Right lobe of liver (tissue), 6 donors: ENCODE measurements around the gene LRRC10B. TPM values are rescaled to one million over a fixed set of nuclear protein-coding genes. Genes with fewer than 3 reads are reported as not detected.

Experiments used
- ATAC-seq, 4 donors: fragments of 200-7000 bp; cut with Tn5 transposase; one replicate each; pipeline ENCODE4 v1.9.1; 2020; ENCODE audit warnings: mild to moderate bottlenecking in 4 of 4, moderate library complexity in 4 of 4
- DNase-seq, 3 donors: peaks; one replicate each; pipeline ENCODE4 v3.0.0-alpha.2; 2020
- H3K27ac ChIP-seq, 3 donors: fragments of 200-600 bp; one replicate each; pipeline ENCODE4 v1.8.0; 2022
- H3K27me3 ChIP-seq, 2 donors: fragments of 200-600 bp; one replicate each; pipeline ENCODE4 v1.8.0; 2022
- H3K36me3 ChIP-seq, 4 donors: fragments of 200-600 bp; sonication (generic) in 1 of 4; one replicate each; pipeline versions ENCODE4 v1.5.1 to v1.8.0; 2017 to 2022; ENCODE audit warnings: control low read depth in 1 of 4
- H3K4me1 ChIP-seq, 4 donors: fragments of 200-600 bp; sonication (generic) in 1 of 4; one replicate each; pipeline versions ENCODE4 v1.5.1 to v1.8.0; 2017 to 2022; ENCODE audit warnings: control low read depth in 1 of 4
- H3K4me3 ChIP-seq, 3 donors: fragments of 200-600 bp; one replicate each; pipeline ENCODE4 v1.8.0; 2022
- H3K9me3 ChIP-seq, 4 donors: fragments of 200-600 bp; sonication (generic) in 1 of 4; one replicate each; pipeline versions ENCODE4 v1.5.1 to v1.8.0; 2017 to 2022; ENCODE audit warnings: control low read depth in 1 of 4
- CTCF ChIP-seq, 4 donors: fragments of 200-600 bp in 3 of 4; fragments of 450-650 bp in 1 of 4; IDR thresholded peaks; one replicate each; pipeline versions ENCODE4 v1.5.1 to v1.8.0; 2016 to 2022; ENCODE audit warnings: antibody characterized with exemption in 4 of 4, mild to moderate bottlenecking in 2 of 4
- POLR2A ChIP-seq: fragments of 450-650 bp; IDR thresholded peaks from one replicate; pipeline ENCODE4 v1.6.1; 2017; ENCODE audit warnings: antibody characterized with exemption, mild to moderate bottlenecking
- WGBS: methylation state at CpG from one replicate; pipeline ENCODE4 v1.1.6; 2018; ENCODE audit warnings: low coverage, low lambda C conversion rate; ENCODE audit not compliant: insufficient coverage; ENCODE audit errors: missing lambda C conversion rate; 5-methylcytosine and 5-hydroxymethylcytosine counted together
- intact Hi-C, 2 donors: fragments of 100-400 bp; cut with DNase I; formaldehyde crosslinking; loops; one replicate each; pipeline versions ENCODE4 v1.11.2 to v1.14.1; 2022
- total RNA-seq, 6 experiments: library from RNA; depleted of rRNA in 2 of 6; stranded (reverse); fragments of >200 nt in 2 of 6; fragmentation: NEBNext Ultra II Directional in 3 of 6; extraction: Animal tissue kit (Norgen Biotek cat#: 25700) in 3 of 6; gene quantifications; one replicate each; pipeline versions ENCODE4 v1.1.0 to v1.2.4, GENCODE V29; 2016 to 2023
- donor health status: DM: no; HTN: yes; CAD: no.
- donor health status: DM: no; HTN: no; CAD: no.
- donor health status: DM: no; HTN: no; CAD: no.
- donor health status: DM: no; HTN: yes; CAD: no.
- donor health status: DM: no; HTN: yes; CAD: no.

Gene LRRC10B
- total RNA-seq, 6 experiments from 2014 or later: not detected

- ATAC-seq: no peak
- no peak overlapping the region for H3K4me3 ChIP-seq
- no peak overlapping the region for H3K27ac ChIP-seq
- H3K27me3 ChIP-seq: no peaks in the 10 kb centered on the region
- no peaks in the 10 kb centered on the region for H3K36me3 ChIP-seq
- WGBS: 84% methylated on average over 9 of the region's 32 CpGs
- no peaks in the 10 kb centered on the region for H3K9me3 ChIP-seq
- DNase-seq: no peak
- intact Hi-C loops: no loop called here
- TF ChIP-seq CTCF (IDR thresholded peaks at IDR 0.05) (no peak), POLR2A (no peak)
- H3K4me1 ChIP-seq: peaks cover 0 to 14% (median 0%) of the 10 kb centered on the region in 4 donors
These were observed 37.4 kb downstream of the LRRC10B start for GRCh38 chr11:61545921-61546320.

GRCh38 chr11:61546663-61547062, 38.1 kb downstream of the LRRC10B start:
- intact Hi-C loops: no loop called here
- no peak overlapping the region for H3K4me3 ChIP-seq
- no peak for DNase-seq
- no peak for ATAC-seq
- H3K27ac ChIP-seq: no peak overlapping the region
- no peaks in the 10 kb centered on the region for H3K36me3 ChIP-seq
- 62% methylated on average over 14 of the region's 20 CpGs for WGBS
- no peaks in the 10 kb centered on the region for H3K9me3 ChIP-seq
- peaks cover 0 to 14% (median 0%) of the 10 kb centered on the region in 4 donors for H3K4me1 ChIP-seq
- TF ChIP-seq POLR2A (no peak), CTCF (IDR thresholded peaks at IDR 0.05) (no peak)
- no peaks in the 10 kb centered on the region for H3K27me3 ChIP-seq

- no peaks in the 10 kb centered on the region for H3K9me3 ChIP-seq
- H3K4me1 ChIP-seq: peaks cover 0 to 14% (median 0%) of the 10 kb centered on the region in 4 donors
- DNase-seq: no peak
- intact Hi-C loops: no loop called here
- no peaks in the 10 kb centered on the region for H3K27me3 ChIP-seq
- H3K4me3 ChIP-seq: no peak overlapping the region
- no peak for TF ChIP-seq POLR2A
- TF ChIP-seq CTCF (IDR thresholded peaks at IDR 0.05): no peak
- no peak overlapping the region for H3K27ac ChIP-seq
- no peaks in the 10 kb centered on the region for H3K36me3 ChIP-seq
- WGBS: 77% methylated on average over 13 of the region's 19 CpGs
- ATAC-seq: no peak
These were observed 38.7 kb downstream of the LRRC10B start for GRCh38 chr11:61547246-61547645.

GRCh38 chr11:61549177-61549576, 40.6 kb downstream of the LRRC10B start:
- 81% methylated on average over 8 of the region's 8 CpGs for WGBS
- no peaks in the 10 kb centered on the region for H3K27me3 ChIP-seq
- H3K27ac ChIP-seq: no peak overlapping the region
- DNase-seq (no peak), ATAC-seq (no peak)
- no peaks in the 10 kb centered on the region for H3K9me3 ChIP-seq
- TF ChIP-seq POLR2A: no peak
- no peaks in the 10 kb centered on the region for H3K36me3 ChIP-seq
- no peak overlapping the region for H3K4me3 ChIP-seq
- peaks cover 0 to 5% (median 0%) of the 10 kb centered on the region in 4 donors for H3K4me1 ChIP-seq
- intact Hi-C loops: no loop called here

- Histone ChIP-seq H3K27me3 (no peaks in the 10 kb centered on the region), H3K4me3 (no peak overlapping the region), H3K36me3 (no peaks in the 10 kb centered on the region), H3K9me3 (no peaks in the 10 kb centered on the region), H3K4me1 (no peaks in the 10 kb centered on the region), H3K27ac (no peak overlapping the region)
- ATAC-seq (no peak), DNase-seq (no peak)
- 95% methylated on average over 6 of the region's 23 CpGs for WGBS
- intact Hi-C loops: no loop called here
- no peak for TF ChIP-seq POLR2A
- no peak for TF ChIP-seq CTCF (IDR thresholded peaks at IDR 0.05)
These were observed 41.4 kb downstream of the LRRC10B start for GRCh38 chr11:61549662-61550568.
